NCI-H345 (cell line): Measurements from ENCODE around the gene SAMD4A.

Source experiments
- DNase-seq: peaks from one replicate; lab custom pipeline; 2025; lab: John Stamatoyannopoulos, UW

Gene SAMD4A

GRCh38 chr14:54660604-54661111 lies 93.7 kb downstream of the SAMD4A start:
- DNase-seq: no peak

DNA sequence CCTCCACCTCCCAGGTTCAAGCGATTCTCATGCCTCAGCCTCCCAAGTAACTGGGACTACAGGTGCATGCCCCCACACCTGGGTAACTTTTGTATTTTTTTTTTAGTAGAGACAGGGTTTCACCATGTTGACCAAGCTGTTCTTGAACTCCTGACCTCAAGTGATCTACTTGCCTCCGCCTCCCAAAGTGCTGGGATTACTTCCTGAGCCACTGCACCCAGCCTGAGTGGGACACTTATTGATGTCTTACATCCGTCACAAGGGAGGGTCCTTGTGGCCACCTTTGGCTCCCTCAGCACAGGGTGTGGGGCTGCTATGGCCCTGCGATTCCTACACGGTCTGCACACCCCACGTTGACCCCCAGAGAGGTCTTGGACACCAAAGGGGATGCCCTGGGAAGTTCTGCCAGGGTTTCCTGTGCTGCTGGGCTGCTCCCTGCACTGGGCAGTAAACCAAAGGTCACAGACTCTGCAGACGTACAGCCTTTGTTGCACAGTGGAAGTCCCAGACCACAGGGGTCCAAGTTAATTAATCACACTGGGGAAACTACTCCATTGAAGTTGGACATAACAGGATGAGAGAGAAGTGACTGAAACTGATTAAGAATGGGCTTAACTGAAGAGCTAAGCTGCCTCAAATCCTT lies 95.7 kb downstream of the SAMD4A start:
- no peak for DNase-seq

- DNase-seq: no peak
Observed at GRCh38 chr14:54664961-54665360, 98.0 kb downstream of the SAMD4A start.

GRCh38 chr14:54665946-54666345 lies 99.0 kb downstream of the SAMD4A start:
- no peak for DNase-seq

DNA sequence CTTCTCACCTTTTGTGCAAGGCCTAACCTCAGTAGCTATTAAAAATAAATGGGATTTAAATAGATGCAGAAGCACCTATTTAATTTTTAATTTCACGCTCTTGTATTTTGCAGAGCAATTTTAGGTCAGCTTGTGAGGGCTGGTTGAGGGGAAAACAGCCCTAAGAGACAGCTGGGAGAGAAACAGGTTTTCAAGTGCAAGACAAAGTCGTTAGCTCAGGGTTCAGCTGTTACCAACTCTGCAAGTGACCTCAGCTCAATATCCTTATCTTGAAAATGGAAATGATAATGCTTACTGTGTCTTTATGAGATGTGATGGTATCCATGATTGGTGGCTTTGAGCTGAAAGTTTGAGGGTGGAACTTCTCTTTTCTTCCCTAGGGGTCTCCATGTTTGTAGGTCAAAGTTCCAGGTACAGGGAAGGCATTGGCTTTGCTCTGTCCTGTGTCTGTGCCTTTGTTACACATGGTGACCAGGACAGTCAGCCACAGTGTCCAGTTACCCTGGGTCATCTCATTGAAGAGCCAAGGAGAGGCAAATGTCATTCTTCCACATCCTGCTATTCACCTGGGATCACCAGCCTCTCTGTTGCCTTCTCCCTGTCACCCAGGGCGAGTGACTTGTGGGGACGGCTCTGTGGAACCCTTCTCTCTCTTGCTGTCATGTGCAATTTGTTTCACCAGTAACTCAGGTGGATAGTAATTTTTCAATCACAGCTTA lies 100.3 kb downstream of the SAMD4A start:
- DNase-seq: no peak

- DNase-seq: no peak
Observed at GRCh38 chr14:54667764-54668163, 100.8 kb downstream of the SAMD4A start.

DNA sequence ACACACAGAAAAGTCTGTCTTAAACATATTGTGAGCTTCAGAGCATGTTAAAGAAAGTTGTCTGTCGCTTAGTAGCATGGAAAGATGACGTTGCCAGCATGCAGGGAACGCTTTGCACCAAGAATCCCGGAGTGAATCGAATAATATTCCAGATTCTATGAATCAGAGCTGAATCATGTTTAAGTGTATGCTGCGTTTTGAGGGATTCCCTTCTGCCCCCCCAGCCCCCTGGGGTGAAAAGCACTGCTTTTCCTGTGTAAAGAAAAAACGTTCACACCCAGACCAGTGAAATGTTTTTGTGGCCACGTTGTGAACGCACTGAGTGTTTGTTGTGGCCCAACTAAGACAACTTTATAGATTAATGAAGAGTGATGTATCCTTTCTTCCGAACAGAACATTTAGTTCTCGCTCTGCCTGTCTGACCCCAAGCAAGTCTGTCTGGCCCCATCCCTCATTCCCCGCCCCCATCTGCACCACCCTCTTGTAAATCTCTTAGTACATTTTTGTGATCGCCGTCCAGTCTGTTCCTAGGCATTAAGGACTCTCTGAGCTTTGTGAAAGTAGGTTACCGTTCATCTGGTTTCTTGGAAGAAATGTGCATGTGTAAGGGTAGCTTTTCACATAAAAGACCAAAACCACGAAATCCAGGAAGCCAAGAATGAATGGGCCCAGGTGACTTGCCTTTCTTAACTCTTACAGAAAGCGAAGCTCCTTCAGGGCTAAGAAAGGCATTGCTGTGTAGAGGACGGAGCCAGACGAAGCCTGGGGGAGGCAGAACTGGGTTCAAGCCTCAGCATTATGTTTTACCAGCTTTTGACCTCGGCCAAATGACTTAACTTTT lies 103.0 kb downstream of the SAMD4A start:
- no peak for DNase-seq

DNA sequence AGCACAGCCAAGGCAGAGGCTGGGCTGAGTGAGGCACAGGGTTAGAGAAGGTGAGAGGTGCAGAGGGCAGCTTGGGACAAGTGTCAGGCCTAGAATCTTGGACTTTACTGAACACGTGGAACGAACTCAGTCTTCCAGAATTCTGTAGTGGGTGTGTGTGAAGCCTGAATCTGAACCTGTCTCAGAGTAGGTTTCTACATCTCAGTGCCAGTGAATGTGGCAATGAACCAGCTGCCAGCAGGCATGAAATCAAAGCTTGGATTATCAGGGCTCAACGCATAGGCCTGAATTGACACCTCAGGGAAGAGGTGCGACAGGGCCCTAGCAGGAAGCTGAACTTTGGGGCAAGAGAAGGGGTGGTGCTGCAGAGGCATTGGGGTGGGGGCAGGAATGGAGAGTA lies 104.6 kb downstream of the SAMD4A start:
- no peak for DNase-seq

GRCh38 chr14:54672181-54672580 lies 105.3 kb downstream of the SAMD4A start:
- DNase-seq: no peak

GRCh38 chr14:54672688-54673087 lies 105.8 kb downstream of the SAMD4A start:
- no peak for DNase-seq

GRCh38 chr14:54673193-54674045 lies 106.5 kb downstream of the SAMD4A start:
- no peak for DNase-seq

GRCh38 chr14:54674046-54674741 lies 107.3 kb downstream of the SAMD4A start:
- DNase-seq: no peak

GRCh38 chr14:54675236-54676128 lies 108.6 kb downstream of the SAMD4A start:
- no peak for DNase-seq

GRCh38 chr14:54676812-54677708 lies 110.1 kb downstream of the SAMD4A start:
- no peak for DNase-seq

GRCh38 chr14:54680651-54681050 lies 113.7 kb downstream of the SAMD4A start:
- no peak for DNase-seq

DNA sequence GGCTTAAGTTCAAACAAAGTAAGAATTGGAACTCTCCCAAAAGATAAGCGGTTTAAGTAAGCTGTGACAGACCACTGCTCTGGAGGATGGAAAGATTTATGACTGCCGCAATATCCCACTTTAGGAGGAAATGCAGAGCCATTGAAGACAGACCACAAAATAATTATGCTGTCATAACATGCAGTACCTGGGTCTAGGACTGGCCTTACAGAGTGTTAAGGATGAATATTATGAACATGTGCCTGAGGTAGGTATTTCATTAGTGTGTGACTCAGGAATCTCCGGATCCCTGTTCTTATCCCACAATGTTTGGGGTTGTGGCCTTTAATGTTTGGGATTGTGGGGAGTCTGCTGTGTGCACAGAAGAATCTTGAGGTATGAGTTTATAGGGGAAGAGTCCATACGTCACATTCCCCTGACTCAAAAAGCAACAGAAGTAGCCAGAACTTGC lies 114.9 kb downstream of the SAMD4A start:
- no peak for DNase-seq

DNA sequence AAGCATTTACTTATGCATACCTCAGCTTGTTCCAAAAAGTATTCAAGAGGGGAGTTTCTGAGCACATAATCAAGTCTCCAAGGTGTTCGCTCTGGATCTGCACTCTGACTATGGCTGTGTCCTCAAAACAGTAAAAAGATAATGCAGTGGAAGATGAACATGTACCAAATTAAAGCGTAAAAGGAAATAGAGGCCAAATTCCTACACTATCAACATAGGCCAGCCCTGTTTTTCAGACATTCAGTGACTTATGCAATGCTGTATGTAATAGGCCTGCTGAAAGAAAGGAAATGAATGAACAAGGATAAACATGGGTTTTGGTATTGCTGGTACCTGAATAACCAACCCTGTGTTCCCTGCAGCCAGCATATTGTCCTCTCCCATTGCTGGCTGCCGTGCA lies 115.7 kb downstream of the SAMD4A start:
- no peak for DNase-seq

GRCh38 chr14:54683882-54684794 lies 117.2 kb downstream of the SAMD4A start:
- DNase-seq: no peak
